GM13977 (cell line): ENCODE measurements around the gene AFF3.

Source experiments
- DNase-seq: peaks from one replicate; pipeline ENCODE4 v3.0.0; 2012; ENCODE audit warnings: low spot score
- in situ Hi-C: fragments of 300-500 bp; cut with MboI; formaldehyde crosslinking; loops from one replicate; pipeline ENCODE4 v1.12.0; 2022; ENCODE audit warnings: low sequenced_read_pairs, low pct_unique_long_range_greater_than_20kb, mixed read lengths, inconsistent platforms; ENCODE audit not compliant: unreplicated experiment
- TF ChIP-seq, protein P1 (sequence below): IDR thresholded peaks from 2 replicates; pipeline ENCODE4 v1.5.1; 2012; ENCODE audit warnings: mild to moderate bottlenecking, control low read depth; ENCODE audit not compliant: insufficient read depth; ENCODE audit errors: extremely low read depth, missing control alignments

AFF3 gene

DNA sequence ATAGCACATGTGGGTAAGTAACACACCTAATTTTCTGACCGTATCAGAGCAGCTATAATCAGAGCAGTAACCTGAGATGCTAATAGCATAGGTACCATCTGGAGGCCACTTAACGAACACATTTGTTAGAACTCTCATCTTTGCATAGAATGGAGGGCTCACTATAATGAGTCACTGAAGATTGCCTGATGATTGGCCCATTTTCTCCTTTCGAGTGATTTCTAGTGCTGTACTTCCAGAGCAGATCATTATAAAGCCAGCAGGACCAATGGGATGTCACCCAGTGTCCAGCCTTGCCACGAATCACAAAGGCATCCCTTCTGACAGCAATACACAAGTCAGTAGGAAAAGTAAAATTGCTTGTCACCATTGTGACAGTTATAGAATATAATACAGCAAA, 570.9 kb downstream of the AFF3 start:
- no peak for DNase-seq
- TF ChIP-seq, protein P1, sequence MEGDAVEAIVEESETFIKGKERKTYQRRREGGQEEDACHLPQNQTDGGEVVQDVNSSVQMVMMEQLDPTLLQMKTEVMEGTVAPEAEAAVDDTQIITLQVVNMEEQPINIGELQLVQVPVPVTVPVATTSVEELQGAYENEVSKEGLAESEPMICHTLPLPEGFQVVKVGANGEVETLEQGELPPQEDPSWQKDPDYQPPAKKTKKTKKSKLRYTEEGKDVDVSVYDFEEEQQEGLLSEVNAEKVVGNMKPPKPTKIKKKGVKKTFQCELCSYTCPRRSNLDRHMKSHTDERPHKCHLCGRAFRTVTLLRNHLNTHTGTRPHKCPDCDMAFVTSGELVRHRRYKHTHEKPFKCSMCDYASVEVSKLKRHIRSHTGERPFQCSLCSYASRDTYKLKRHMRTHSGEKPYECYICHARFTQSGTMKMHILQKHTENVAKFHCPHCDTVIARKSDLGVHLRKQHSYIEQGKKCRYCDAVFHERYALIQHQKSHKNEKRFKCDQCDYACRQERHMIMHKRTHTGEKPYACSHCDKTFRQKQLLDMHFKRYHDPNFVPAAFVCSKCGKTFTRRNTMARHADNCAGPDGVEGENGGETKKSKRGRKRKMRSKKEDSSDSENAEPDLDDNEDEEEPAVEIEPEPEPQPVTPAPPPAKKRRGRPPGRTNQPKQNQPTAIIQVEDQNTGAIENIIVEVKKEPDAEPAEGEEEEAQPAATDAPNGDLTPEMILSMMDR, result no peak
- in situ Hi-C loops, result loop anchor here (25.0 kb wide), 2 partner anchors 691 to 816 kb away; no protein-coding TSS in a partner anchor

DNA sequence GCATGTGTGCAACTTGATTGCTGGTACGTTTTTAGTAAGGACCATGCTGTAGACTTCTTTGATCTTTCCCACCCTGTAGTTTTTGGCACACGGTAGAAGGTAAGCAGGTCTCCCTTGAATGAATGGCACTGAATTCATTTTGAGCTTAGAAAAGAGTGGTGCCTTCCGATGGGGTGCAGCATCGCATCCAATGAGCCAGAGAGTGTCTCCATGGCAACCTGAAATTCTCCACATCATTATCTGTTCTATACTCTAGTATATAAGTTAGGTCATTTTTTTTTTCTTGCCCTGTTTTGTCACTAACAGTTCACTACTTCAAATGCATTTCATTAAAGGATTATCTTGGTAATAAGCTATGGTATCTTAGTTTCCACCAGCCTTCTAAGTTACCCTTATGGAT, 571.4 kb downstream of the AFF3 start:
- in situ Hi-C loops, result loop anchor here (25.0 kb wide), 2 partner anchors 691 to 816 kb away; no protein-coding TSS in a partner anchor
- no peak for DNase-seq
- TF ChIP-seq, protein P1, result no peak

DNA sequence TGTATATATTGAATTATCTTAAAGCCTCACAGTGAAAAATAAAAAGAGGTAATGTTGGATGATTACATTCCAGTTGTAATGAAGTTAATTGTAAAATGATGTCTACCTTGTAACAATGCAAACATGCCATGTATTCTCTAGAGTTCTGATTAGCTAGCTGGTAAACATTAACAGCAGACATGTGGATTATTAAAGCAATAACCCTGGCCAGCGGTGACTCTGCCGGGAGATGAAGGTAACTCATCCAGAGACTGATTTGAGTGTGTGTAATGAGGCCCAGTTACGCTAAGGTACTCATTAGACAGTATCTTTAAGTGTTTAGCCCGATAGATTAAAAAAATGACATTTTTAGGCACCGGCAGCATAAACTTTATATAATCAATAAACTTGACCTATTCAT, 573.0 kb downstream of the AFF3 start:
- DNase-seq, result no peak
- TF ChIP-seq, protein P1, result no peak
- in situ Hi-C loops, result loop anchor here (25.0 kb wide), 2 partner anchors 693 to 818 kb away; no protein-coding TSS in a partner anchor

DNA sequence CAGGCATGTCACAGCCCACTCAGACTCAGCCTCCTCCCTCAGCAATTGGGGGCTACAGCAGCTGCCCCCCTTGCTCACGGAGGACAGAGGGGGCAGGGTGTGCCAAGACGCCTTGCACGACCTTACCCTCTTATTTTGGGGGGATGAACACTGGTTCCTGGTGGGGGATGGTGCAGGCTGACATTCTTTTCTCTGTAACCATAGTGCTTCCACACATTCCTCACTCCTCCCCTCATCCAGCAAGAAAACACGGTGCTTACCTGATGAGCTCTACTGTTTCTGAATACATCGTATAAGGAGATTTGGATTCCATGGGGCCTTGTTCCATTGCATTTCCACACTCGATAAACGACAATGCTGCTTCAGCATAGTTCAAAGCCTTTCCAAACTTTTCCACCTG, 577.2 kb downstream of the AFF3 start:
- TF ChIP-seq, protein P1, result no peak
- no peak for DNase-seq
- in situ Hi-C loops, result loop anchor here (25.0 kb wide), 2 partner anchors 697 to 822 kb away; no protein-coding TSS in a partner anchor

DNA sequence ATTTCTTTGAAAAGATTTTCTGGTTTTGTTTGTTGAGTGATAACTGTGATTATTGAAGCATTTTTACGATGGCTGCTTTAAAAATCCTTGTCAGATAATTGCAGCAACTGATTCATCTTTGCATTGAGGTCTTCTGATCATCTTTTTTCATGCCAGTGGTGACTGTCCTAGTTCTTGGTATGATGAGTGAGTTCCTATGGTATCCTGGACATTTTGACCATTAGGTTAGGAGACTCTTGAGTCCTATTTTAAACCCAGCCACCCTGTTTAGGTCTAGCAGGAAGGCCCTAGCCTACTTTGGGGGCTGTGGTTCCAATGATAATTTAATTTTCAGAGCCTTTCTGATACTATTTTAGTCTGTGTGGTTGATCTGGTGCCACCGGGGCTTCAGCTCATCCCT, 579.9 kb downstream of the AFF3 start:
- in situ Hi-C loops, result loop anchor here (25.0 kb wide), 2 partner anchors 700 to 825 kb away; no protein-coding TSS in a partner anchor
- no peak for DNase-seq
- TF ChIP-seq, protein P1, result no peak

DNA sequence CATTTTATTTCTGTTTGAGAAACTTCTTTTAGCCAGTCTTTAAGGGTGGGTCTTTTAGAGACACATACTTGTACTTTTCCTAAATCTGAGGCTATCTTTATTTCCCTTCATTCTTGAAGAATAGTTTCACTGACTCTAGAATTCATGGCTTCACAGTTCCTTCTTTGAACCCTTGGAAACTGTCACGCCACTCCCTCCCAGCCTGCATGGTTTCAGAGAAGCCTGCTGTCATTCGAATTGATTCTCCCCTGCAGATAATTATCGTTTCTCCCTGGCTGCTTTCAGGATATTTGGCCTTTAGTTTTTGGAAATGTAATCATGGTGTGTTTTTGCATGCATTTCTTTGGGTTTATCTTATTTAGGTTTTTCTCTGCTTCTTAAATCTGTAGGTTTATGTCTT, 580.6 kb downstream of the AFF3 start:
- no peak for DNase-seq
- TF ChIP-seq, protein P1, result no peak
- in situ Hi-C loops, result loop anchor here (25.0 kb wide), 2 partner anchors 700 to 825 kb away; no protein-coding TSS in a partner anchor
